Mesenchymal stem cell (in vitro differentiated cells and primary cell): ENCODE results near the gene MICU1.
A peak's percentile ranks its signal among the peaks of the same experiment; 100 is the strongest.

Experiments used
- DNase-seq: peaks from one replicate; pipeline ENCODE4 v3.0.0-alpha.2; 2013
- H2AFZ ChIP-seq: one replicate; pipeline ENCODE4 v1.6.1; 2013; ENCODE audit warnings: low read depth, mild to moderate bottlenecking, control low read depth, inconsistent platforms, low read length, moderate library complexity
- H2AK5ac ChIP-seq: 2 replicates; pipeline ENCODE4 v1.6.1; 2013; ENCODE audit warnings: low read length, moderate library complexity, mild to moderate bottlenecking, inconsistent platforms; ENCODE audit not compliant: severe bottlenecking
- H2BK120ac ChIP-seq: one replicate; pipeline ENCODE4 v1.6.1; 2013; ENCODE audit warnings: low read depth, mild to moderate bottlenecking, inconsistent platforms, low read length, moderate library complexity
- H2BK12ac ChIP-seq, 2 experiments: one replicate each; pipeline ENCODE4 v1.6.1; 2013; ENCODE audit warnings: inconsistent platforms in 2 of 2, low read length in 2 of 2, mild to moderate bottlenecking in 2 of 2, moderate library complexity in 2 of 2, control low read depth in 1 of 2
- H2BK15ac ChIP-seq: one replicate; pipeline ENCODE4 v1.6.1; 2013; ENCODE audit warnings: mild to moderate bottlenecking, low read depth, inconsistent platforms; ENCODE audit not compliant: poor library complexity, severe bottlenecking
- H2BK5ac ChIP-seq: 2 replicates; pipeline ENCODE4 v1.6.1; 2013; ENCODE audit warnings: low read depth, mild to moderate bottlenecking, low read length, control low read depth, inconsistent platforms; ENCODE audit not compliant: poor library complexity, severe bottlenecking
- H3K14ac ChIP-seq, 2 experiments: one replicate each; pipeline ENCODE4 v1.6.1; 2013; ENCODE audit warnings: inconsistent platforms in 2 of 2, low read length in 2 of 2, control low read depth in 1 of 2, mild to moderate bottlenecking in 1 of 2, moderate library complexity in 1 of 2
- H3K18ac ChIP-seq, 2 experiments: one replicate each; pipeline ENCODE4 v1.6.1; 2013; ENCODE audit warnings: inconsistent platforms in 2 of 2, low read length in 2 of 2, control low read depth in 1 of 2, low read depth in 1 of 2, mild to moderate bottlenecking in 1 of 2
- H3K23ac ChIP-seq, 2 experiments: one replicate each; pipeline ENCODE4 v1.6.1; 2013; ENCODE audit warnings: inconsistent platforms in 2 of 2, low read length in 2 of 2, mild to moderate bottlenecking in 2 of 2, moderate library complexity in 2 of 2, control low read depth in 1 of 2
- H3K27ac ChIP-seq: 2 replicates; pipeline ENCODE4 v1.5.1; 2013; ENCODE audit warnings: mild to moderate bottlenecking, moderate library complexity, low read length, control low read depth, inconsistent platforms; ENCODE audit not compliant: poor library complexity, severe bottlenecking
- H3K27me3 ChIP-seq, 2 experiments: 2 replicates each; pipeline versions ENCODE4 v1.6.1 to v1.7.0; 2013; ENCODE audit warnings: low read length in 2 of 2, mild to moderate bottlenecking in 2 of 2, moderate library complexity in 2 of 2, control low read depth in 1 of 2, inconsistent platforms in 1 of 2; ENCODE audit not compliant: control insufficient read depth in 1 of 2, insufficient read depth in 1 of 2
- H3K36me3 ChIP-seq, 2 experiments: 2 replicates each; pipeline versions ENCODE4 v1.6.1 to v1.7.0; 2013; ENCODE audit warnings: low read length in 2 of 2, control low read depth in 1 of 2, inconsistent platforms in 1 of 2, low read depth in 1 of 2, mild to moderate bottlenecking in 1 of 2; ENCODE audit not compliant: insufficient read depth in 2 of 2, control insufficient read depth in 1 of 2
- H3K4ac ChIP-seq, 2 experiments: one replicate each; pipeline ENCODE4 v1.6.1; 2013; ENCODE audit warnings: inconsistent platforms in 2 of 2, low read length in 2 of 2, mild to moderate bottlenecking in 2 of 2, moderate library complexity in 2 of 2, control low read depth in 1 of 2, low read depth in 1 of 2
- H3K4me1 ChIP-seq: 2 replicates; pipeline ENCODE4 v1.6.1; 2013; ENCODE audit warnings: low read depth, low read length, control low read depth; ENCODE audit not compliant: control insufficient read depth, insufficient read depth
- H3K4me2 ChIP-seq: 2 replicates; pipeline ENCODE4 v1.6.1; 2013; ENCODE audit warnings: low read length, mild to moderate bottlenecking, inconsistent platforms; ENCODE audit not compliant: poor library complexity, severe bottlenecking
- H3K4me3 ChIP-seq, 2 experiments: 2 replicates each; pipeline versions ENCODE4 v1.5.1 to v1.7.0; 2013; ENCODE audit warnings: low read length in 2 of 2, mild to moderate bottlenecking in 2 of 2, control low read depth in 1 of 2, low read depth in 1 of 2; ENCODE audit not compliant: insufficient read depth in 1 of 2
- H3K79me1 ChIP-seq: replicated peaks from 2 replicates; pipeline ENCODE4 v1.6.1; 2013; ENCODE audit warnings: mild to moderate bottlenecking, control low read depth, low read length, inconsistent platforms; ENCODE audit not compliant: poor library complexity, severe bottlenecking
- H3K9ac ChIP-seq: 2 replicates; pipeline ENCODE4 v1.7.0; 2013; ENCODE audit warnings: mild to moderate bottlenecking, low read length, moderate library complexity
- H3K9me3 ChIP-seq: 2 replicates; pipeline ENCODE4 v1.7.0; 2013; ENCODE audit warnings: mild to moderate bottlenecking, low read length; ENCODE audit not compliant: control insufficient read depth
- H4K8ac ChIP-seq: one replicate; pipeline ENCODE4 v1.6.1; 2013; ENCODE audit warnings: inconsistent platforms, mild to moderate bottlenecking, low read length, moderate library complexity
- H4K91ac ChIP-seq: one replicate; pipeline ENCODE4 v1.6.1; 2013; ENCODE audit warnings: mild to moderate bottlenecking, low read length, inconsistent platforms
- WGBS: methylation state at CpG from one replicate; pipeline ENCODE4 v1.1.7; 2013; ENCODE audit warnings: mixed read lengths; 5-methylcytosine and 5-hydroxymethylcytosine counted together

Gene MICU1

DNA sequence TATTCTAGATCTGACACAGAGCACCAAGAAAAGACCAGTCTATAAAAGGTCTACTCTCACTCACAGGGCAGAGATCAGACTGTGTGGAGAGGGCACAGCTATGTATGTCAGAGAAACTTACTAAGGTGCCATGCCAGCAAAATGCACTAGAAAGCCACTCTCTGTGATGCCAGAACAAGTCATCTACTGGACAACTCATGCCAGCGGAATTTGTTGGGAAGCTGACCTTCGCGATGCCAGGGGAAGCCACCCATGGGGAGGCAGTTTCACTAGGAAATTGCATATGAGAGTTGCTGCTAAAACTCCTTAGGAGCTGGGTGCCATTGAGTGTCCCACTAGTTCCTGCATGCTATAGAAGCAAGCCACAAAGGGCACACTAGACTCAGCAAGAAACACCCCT is 58.5 kb downstream of the MICU1 start:
- 96% methylated on average over 3 of the region's 3 CpGs for WGBS
- H2AFZ ChIP-seq, result no peak overlapping the region
- peak overlapping the region; percentile 7 for H3K4me2 ChIP-seq
- H3K27me3 ChIP-seq, result no peaks in the 10 kb centered on the region
- peak overlapping the region; percentile 18 for H3K27ac ChIP-seq
- no peak overlapping the region for H4K91ac ChIP-seq
- peaks cover 0 to 26% of the 10 kb centered on the region in 2 experiments for H3K36me3 ChIP-seq
- H3K4me3 ChIP-seq, result no peak overlapping the region
- no peak overlapping the region for H3K23ac ChIP-seq
- H3K9me3 ChIP-seq, result no peaks in the 10 kb centered on the region
- no peak overlapping the region for H2AK5ac ChIP-seq
- no peak overlapping the region for H2BK15ac ChIP-seq
- peaks cover 5% of the 10 kb centered on the region for H3K4me1 ChIP-seq
- H2BK5ac ChIP-seq, result no peak overlapping the region
- no peak overlapping the region for H3K18ac ChIP-seq
- peaks cover 17% of the 10 kb centered on the region for H3K79me1 ChIP-seq
- no peak overlapping the region for H3K4ac ChIP-seq
- DNase-seq, result peak; percentile 10
- H4K8ac ChIP-seq, result no peak overlapping the region
- H2BK120ac ChIP-seq, result no peak overlapping the region
- H2BK12ac ChIP-seq, result no peak overlapping the region
- H3K9ac ChIP-seq, result no peak overlapping the region
- no peak overlapping the region for H3K14ac ChIP-seq

DNA sequence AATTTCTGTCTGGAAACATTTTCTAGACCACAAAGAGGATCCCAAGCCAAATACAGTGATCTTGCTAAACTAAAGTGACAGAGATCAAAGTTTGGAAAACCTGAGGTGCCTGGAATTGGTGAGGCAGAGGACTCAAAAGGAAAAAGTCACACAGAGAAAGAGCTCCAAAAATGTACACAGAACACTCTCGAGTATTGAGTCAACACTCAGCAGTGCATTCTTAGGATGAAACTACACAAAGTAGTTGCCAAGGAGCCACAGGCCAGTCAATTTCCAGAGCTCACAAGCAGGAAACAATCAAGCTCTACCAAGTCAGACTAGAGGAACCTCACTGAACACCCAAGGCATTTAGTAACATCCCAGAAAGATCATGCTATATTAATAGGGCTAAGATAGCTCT is 61.3 kb downstream of the MICU1 start:
- Histone ChIP-seq H4K91ac (no peak overlapping the region), H3K27me3 (no peaks in the 10 kb centered on the region), H4K8ac (no peak overlapping the region), H3K9ac (peak overlapping the region; percentile 72), H2BK12ac (no peak overlapping the region), H3K14ac (no peak overlapping the region), H2BK5ac (no peak overlapping the region), H2AK5ac (no peak overlapping the region), H2AFZ (no peak overlapping the region), H3K36me3 (peaks cover 13 to 51% of the 10 kb centered on the region in 2 experiments), H3K18ac (no peak overlapping the region), H3K4me3 (no peak overlapping the region), H2BK15ac (no peak overlapping the region), H3K9me3 (no peaks in the 10 kb centered on the region), H3K23ac (no peak overlapping the region), H3K4me1 (peaks cover 5% of the 10 kb centered on the region), H2BK120ac (no peak overlapping the region), H3K79me1 (peaks cover 13% of the 10 kb centered on the region), H3K4ac (no peak overlapping the region), H3K27ac (no peak overlapping the region), H3K4me2 (no peak overlapping the region)
- 86% methylated on average over 1 of the region's 1 CpG for WGBS
- DNase-seq, result peak; percentile 66

DNA sequence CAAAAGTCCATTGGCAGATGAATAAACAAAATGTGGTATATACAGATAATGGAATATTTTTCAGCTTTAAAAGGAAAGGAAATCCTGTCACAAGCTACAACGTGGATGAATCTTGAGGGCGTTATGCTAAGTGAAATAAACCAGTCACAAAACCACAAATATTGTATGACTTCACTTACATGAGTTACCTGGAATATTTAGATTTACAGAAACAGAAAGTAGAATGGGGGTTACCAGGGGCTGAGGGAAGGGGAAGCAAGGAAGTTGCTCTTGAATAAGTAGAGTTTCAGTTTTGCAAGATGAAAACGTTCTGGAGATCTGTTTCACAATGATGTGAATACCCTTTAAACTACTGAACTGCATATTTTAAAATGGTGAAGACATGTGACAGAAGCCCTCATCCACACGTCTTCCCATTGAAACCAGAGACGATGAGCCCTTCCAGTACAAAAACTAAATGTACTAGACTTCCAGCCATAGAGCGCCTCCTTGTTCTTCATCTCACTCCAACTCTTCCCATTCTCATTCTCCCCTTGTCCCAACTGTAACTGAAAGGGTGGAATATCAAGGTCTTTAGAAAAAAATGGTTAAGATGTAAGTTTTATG is 62.4 kb downstream of the MICU1 start:
- Histone ChIP-seq H3K23ac (no peak overlapping the region), H2AK5ac (no peak overlapping the region), H3K4ac (no peak overlapping the region), H3K9me3 (no peaks in the 10 kb centered on the region), H2BK15ac (no peak overlapping the region), H4K91ac (no peak overlapping the region), H3K27me3 (no peaks in the 10 kb centered on the region), H3K27ac (no peak overlapping the region), H3K4me1 (peaks cover 5% of the 10 kb centered on the region), H3K14ac (no peak overlapping the region), H2BK12ac (no peak overlapping the region), H3K18ac (no peak overlapping the region), H2AFZ (no peak overlapping the region), H4K8ac (no peak overlapping the region), H3K9ac (no peak overlapping the region), H2BK120ac (no peak overlapping the region), H2BK5ac (no peak overlapping the region), H3K79me1 (peaks cover 14% of the 10 kb centered on the region), H3K36me3 (peaks cover 14 to 57% of the 10 kb centered on the region in 2 experiments), H3K4me3 (no peak overlapping the region), H3K4me2 (no peak overlapping the region)
- no peak for DNase-seq
- WGBS, result 98% methylated on average over 3 of the region's 6 CpGs

DNA sequence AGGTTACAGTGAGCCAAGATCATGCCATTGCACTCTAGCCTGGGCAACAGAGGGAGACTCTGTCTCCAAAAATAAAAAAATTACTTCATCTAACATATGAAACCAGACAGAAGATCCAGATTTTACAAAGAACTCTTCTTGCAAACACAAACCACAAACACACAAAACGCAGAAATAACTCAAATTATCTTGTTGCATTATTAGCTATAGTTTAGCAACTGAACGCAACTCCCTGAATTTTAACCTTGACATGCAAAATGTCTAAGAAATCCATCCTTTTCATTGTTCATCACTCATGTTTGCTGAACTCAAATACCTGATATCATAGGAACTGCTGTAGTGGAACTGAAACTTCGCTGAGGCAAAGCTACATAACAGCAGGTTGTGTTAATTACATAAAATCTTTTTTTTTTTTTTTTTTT is 64.1 kb downstream of the MICU1 start:
- WGBS, result 96% methylated on average over 2 of the region's 3 CpGs
- Histone ChIP-seq H3K9me3 (no peaks in the 10 kb centered on the region), H3K9ac (no peak overlapping the region), H3K23ac (no peak overlapping the region), H3K79me1 (peaks cover 12% of the 10 kb centered on the region), H3K36me3 (peaks cover 14 to 61% of the 10 kb centered on the region in 2 experiments), H3K27ac (no peak overlapping the region), H3K4me1 (peaks cover 2% of the 10 kb centered on the region), H3K14ac (no peak overlapping the region), H3K4me3 (no peak overlapping the region), H2AFZ (no peak overlapping the region), H3K4me2 (no peak overlapping the region), H4K8ac (no peak overlapping the region), H3K18ac (no peak overlapping the region), H4K91ac (no peak overlapping the region), H2BK12ac (no peak overlapping the region), H2AK5ac (no peak overlapping the region), H2BK15ac (no peak overlapping the region), H2BK120ac (no peak overlapping the region), H3K4ac (no peak overlapping the region), H3K27me3 (no peaks in the 10 kb centered on the region), H2BK5ac (no peak overlapping the region)
- DNase-seq, result no peak
